DOHH2 (cell line): Measurements from ENCODE around the gene HINFP.
A peak's percentile ranks its signal among the peaks of the same experiment; 100 is the strongest.
"Not testable (repeated sequence)": the region's sequence is repeated elsewhere in the genome, so short reads cannot be mapped to it uniquely, and the experiment has no call there.

Experiments
- H3F3A ChIP-seq: fragments of 200-600 bp; sonication (generic), shearing (Covaris generic); 2 replicates; pipeline ENCODE4 v1.6.0; 2016; ENCODE audit warnings: antibody characterized with exemption, mild to moderate bottlenecking; ENCODE audit not compliant: control insufficient read depth, insufficient read depth
- H3K27ac ChIP-seq: fragments of 200-600 bp; sonication (generic); 2 replicates; pipeline ENCODE4 v1.5.1; 2014; ENCODE audit warnings: low read depth, mild to moderate bottlenecking, low read length, moderate library complexity
- H3K27me3 ChIP-seq: fragments of 200-600 bp; sonication (generic); 2 replicates; pipeline ENCODE4 v1.6.1; 2014; ENCODE audit warnings: mild to moderate bottlenecking, low read length, mixed read lengths; ENCODE audit not compliant: control insufficient read depth
- H3K36me3 ChIP-seq: fragments of 200-600 bp; sonication (generic); 2 replicates; pipeline ENCODE4 v1.6.1; 2014; ENCODE audit warnings: mild to moderate bottlenecking, low read length, moderate library complexity, mixed read lengths; ENCODE audit not compliant: control insufficient read depth
- H3K4me1 ChIP-seq: fragments of 200-600 bp; sonication (generic); 2 replicates; pipeline ENCODE4 v1.6.1; 2014; ENCODE audit warnings: mild to moderate bottlenecking, low read length, mixed read lengths; ENCODE audit not compliant: control insufficient read depth
- H3K4me2 ChIP-seq: fragments of 200-600 bp; sonication (generic); 2 replicates; pipeline ENCODE4 v1.6.0; 2014; ENCODE audit warnings: mild to moderate bottlenecking, low read length, moderate library complexity
- H3K4me3 ChIP-seq: fragments of 200-600 bp; sonication (generic); 2 replicates; pipeline ENCODE4 v1.5.1; 2014; ENCODE audit warnings: mild to moderate bottlenecking, low read length, mixed read lengths
- H3K79me2 ChIP-seq: fragments of 200-600 bp; sonication (generic); 2 replicates; pipeline ENCODE4 v1.6.1; 2014; ENCODE audit warnings: mild to moderate bottlenecking, low read length, mixed read lengths; ENCODE audit not compliant: control insufficient read depth
- H3K9me2 ChIP-seq: fragments of 200-600 bp; sonication (generic); replicated peaks from 2 replicates; pipeline ENCODE4 v1.6.1; 2014; ENCODE audit warnings: mild to moderate bottlenecking, low read length, mixed read lengths; ENCODE audit not compliant: control insufficient read depth
- H3K9me3 ChIP-seq: fragments of 200-600 bp; sonication (generic); 2 replicates; pipeline ENCODE4 v1.6.1; 2014; ENCODE audit warnings: antibody characterized with exemption, low read length, mixed read lengths; ENCODE audit not compliant: control insufficient read depth, insufficient read depth
- H4K20me1 ChIP-seq: fragments of 200-600 bp; sonication (generic); 2 replicates; pipeline ENCODE4 v1.6.0; 2014; ENCODE audit warnings: low read depth, mild to moderate bottlenecking, antibody characterized with exemption, low read length, moderate library complexity; ENCODE audit not compliant: control insufficient read depth, insufficient read depth
- CTCF ChIP-seq: fragments of 200-600 bp; sonication (generic); IDR thresholded peaks from one replicate; pipeline ENCODE4 v1.5.1; 2014; ENCODE audit warnings: antibody characterized with exemption, mild to moderate bottlenecking, low read depth, low read length; ENCODE audit not compliant: poor library complexity, severe bottlenecking
- EZH2phosphoT487 ChIP-seq: fragments of 200-600 bp; sonication (generic); IDR thresholded peaks from 2 replicates; pipeline ENCODE4 v1.6.1; 2017; ENCODE audit warnings: borderline replicate concordance, mild to moderate bottlenecking, antibody characterized with exemption, low read length, moderate library complexity, mixed read lengths

HINFP gene

GRCh38 chr11:119166368-119167076, 45.1 kb downstream of the HINFP start:
- Histone ChIP-seq H3K36me3 (no peaks in the 10 kb centered on the region), H3K4me2 (no peak overlapping the region), H3K9me2 (no peaks in the 10 kb centered on the region), H3K27me3 (no peaks in the 10 kb centered on the region), H3F3A (peaks cover 8% of the 10 kb centered on the region), H3K27ac (no peak overlapping the region), H4K20me1 (no peaks in the 10 kb centered on the region), H3K79me2 (0 out of 2 replicates have a peak, but pooled peaks cover 3% of the 10 kb centered on the region), H3K9me3 (no peaks in the 10 kb centered on the region), H3K4me3 (no peak overlapping the region), H3K4me1 (peaks cover 11% of the 10 kb centered on the region)
- TF ChIP-seq EZH2phosphoT487 (no peak), CTCF (no peak)

GRCh38 chr11:119167077-119167458, 45.7 kb downstream of the HINFP start:
- H4K20me1 ChIP-seq, H3K9me2 ChIP-seq, H3K27me3 ChIP-seq, H3K4me3 ChIP-seq, H3K36me3 ChIP-seq, H3K4me2 ChIP-seq, H3K79me2 ChIP-seq, H3K9me3 ChIP-seq, H3K27ac ChIP-seq: not testable (repeated sequence)
- H3F3A ChIP-seq: peaks cover 11% of the 10 kb centered on the region
- peaks cover 11% of the 10 kb centered on the region for H3K4me1 ChIP-seq

GRCh38 chr11:119167933-119168332, 46.6 kb downstream of the HINFP start:
- no peaks in the 10 kb centered on the region for H3K27me3 ChIP-seq
- H3K9me3 ChIP-seq: no peaks in the 10 kb centered on the region
- 0 out of 2 replicates have a peak overlapping the region, but pooled peaks have one; percentile 84 for H3K4me2 ChIP-seq
- H3F3A ChIP-seq: peaks cover 11% of the 10 kb centered on the region
- TF ChIP-seq EZH2phosphoT487 (no peak), CTCF (no peak)
- H3K4me1 ChIP-seq: peaks cover 11% of the 10 kb centered on the region
- no peak overlapping the region for H3K27ac ChIP-seq
- 0 out of 2 replicates have a peak, but pooled peaks cover 3% of the 10 kb centered on the region for H3K79me2 ChIP-seq
- no peaks in the 10 kb centered on the region for H4K20me1 ChIP-seq
- no peaks in the 10 kb centered on the region for H3K9me2 ChIP-seq
- H3K36me3 ChIP-seq: no peaks in the 10 kb centered on the region
- H3K4me3 ChIP-seq: peak overlapping the region; percentile 80

- Histone ChIP-seq H3K79me2 (0 out of 2 replicates have a peak, but pooled peaks cover 3% of the 10 kb centered on the region), H3K9me2 (no peaks in the 10 kb centered on the region), H4K20me1 (no peaks in the 10 kb centered on the region), H3K27me3 (no peaks in the 10 kb centered on the region), H3K4me2 (peak within 1 kb of the TSS; percentile 84), H3K27ac (no peak within 1 kb of the TSS), H3K36me3 (no peaks in the 10 kb centered on the region), H3K4me3 (peak within 1 kb of the TSS; percentile 80), H3K4me1 (peaks cover 11% of the 10 kb centered on the region), H3F3A (peaks cover 11% of the 10 kb centered on the region), H3K9me3 (no peaks in the 10 kb centered on the region)
- TF ChIP-seq CTCF (peak; percentile 92), EZH2phosphoT487 (no peak)
These were observed 47.3 kb downstream of the HINFP start, which contains the start of gene NLRX1 for GRCh38 chr11:119168471-119169281. TSS of gene NLRX1 (plus strand) at chr11:119168725. CDS start at chr11:119171404, 2,679 bp downstream.
